HTERT RPE-1 (cell line): ENCODE measurements around the gene PNPLA8.
"Not testable (repeated sequence)": the region's sequence is repeated elsewhere in the genome, so short reads cannot be mapped to it uniquely, and the experiment has no call there.

ENCODE experiments used
- in situ Hi-C: fragments of 300-500 bp; cut with MboI; formaldehyde crosslinking; loops from 4 replicates; pipeline ENCODE4 v1.14.3; 2020; ENCODE audit warnings: low sequenced_read_pairs

PNPLA8 gene

GRCh38 chr7:108480311-108480710 lies 45.6 kb downstream of the PNPLA8 start:
- in situ Hi-C loops = no loop called here

- in situ Hi-C loops = no loop called here
Observed at GRCh38 chr7:108479751-108480150, 46.2 kb downstream of the PNPLA8 start.

GRCh38 chr7:108479118-108479517 lies 46.8 kb downstream of the PNPLA8 start:
- in situ Hi-C loops = no loop called here

GRCh38 chr7:108468246-108468645 lies 57.7 kb downstream of the PNPLA8 start:
- in situ Hi-C loops = no loop called here

GRCh38 chr7:108467391-108467790 lies 58.5 kb downstream of the PNPLA8 start:
- in situ Hi-C loops = no loop called here

- in situ Hi-C loops = not testable (repeated sequence)
Observed at GRCh38 chr7:108466322-108466721, 59.6 kb downstream of the PNPLA8 start.

- in situ Hi-C loops = no loop called here
Observed at GRCh38 chr7:108464743-108465142, 61.2 kb downstream of the PNPLA8 start.

GRCh38 chr7:108463613-108464012 lies 62.3 kb downstream of the PNPLA8 start:
- in situ Hi-C loops = no loop called here

GRCh38 chr7:108461840-108462239 lies 64.1 kb downstream of the PNPLA8 start:
- in situ Hi-C loops = no loop called here

GRCh38 chr7:108460964-108461363 lies 65.0 kb downstream of the PNPLA8 start:
- in situ Hi-C loops = no loop called here

- in situ Hi-C loops = no loop called here
Observed at GRCh38 chr7:108459922-108460551, 65.9 kb downstream of the PNPLA8 start.

GRCh38 chr7:108457871-108458270 lies 68.1 kb downstream of the PNPLA8 start:
- in situ Hi-C loops = no loop called here

GRCh38 chr7:108456845-108457540 lies 68.9 kb downstream of the PNPLA8 start:
- in situ Hi-C loops = no loop called here

GRCh38 chr7:108455998-108456677 lies 69.8 kb downstream of the PNPLA8 start, which contains the start of gene NRCAM:
NRCAM (minus strand) TSS chr7:108456436; CDS start chr7:108240064, 216,372 bp downstream.
- in situ Hi-C loops = no loop called here

GRCh38 chr7:108455551-108455997 lies 70.4 kb downstream of the PNPLA8 start:
- in situ Hi-C loops = no loop called here

- in situ Hi-C loops = no loop called here
Observed at GRCh38 chr7:108454674-108455550, 71.0 kb downstream of the PNPLA8 start.

GRCh38 chr7:108454317-108454673 lies 71.6 kb downstream of the PNPLA8 start:
- in situ Hi-C loops = no loop called here

GRCh38 chr7:108453320-108453719 lies 72.6 kb downstream of the PNPLA8 start:
- in situ Hi-C loops = no loop called here

GRCh38 chr7:108452707-108453106 lies 73.2 kb downstream of the PNPLA8 start:
- in situ Hi-C loops = no loop called here

- in situ Hi-C loops = no loop called here
Observed at GRCh38 chr7:108451296-108451848, 74.6 kb downstream of the PNPLA8 start.

- in situ Hi-C loops = no loop called here
Observed at GRCh38 chr7:108450160-108450559, 75.8 kb downstream of the PNPLA8 start.
